ENCODE results near the gene FRMD4A. TPM values are rescaled to one million over a fixed set of nuclear protein-coding genes. Genes with fewer than 3 reads are reported as not detected.

The FRMD4A gene
- total RNA-seq, 1 experiment from 2014 or later: 0.23 TPM

- TF ChIP-seq, protein P1, sequence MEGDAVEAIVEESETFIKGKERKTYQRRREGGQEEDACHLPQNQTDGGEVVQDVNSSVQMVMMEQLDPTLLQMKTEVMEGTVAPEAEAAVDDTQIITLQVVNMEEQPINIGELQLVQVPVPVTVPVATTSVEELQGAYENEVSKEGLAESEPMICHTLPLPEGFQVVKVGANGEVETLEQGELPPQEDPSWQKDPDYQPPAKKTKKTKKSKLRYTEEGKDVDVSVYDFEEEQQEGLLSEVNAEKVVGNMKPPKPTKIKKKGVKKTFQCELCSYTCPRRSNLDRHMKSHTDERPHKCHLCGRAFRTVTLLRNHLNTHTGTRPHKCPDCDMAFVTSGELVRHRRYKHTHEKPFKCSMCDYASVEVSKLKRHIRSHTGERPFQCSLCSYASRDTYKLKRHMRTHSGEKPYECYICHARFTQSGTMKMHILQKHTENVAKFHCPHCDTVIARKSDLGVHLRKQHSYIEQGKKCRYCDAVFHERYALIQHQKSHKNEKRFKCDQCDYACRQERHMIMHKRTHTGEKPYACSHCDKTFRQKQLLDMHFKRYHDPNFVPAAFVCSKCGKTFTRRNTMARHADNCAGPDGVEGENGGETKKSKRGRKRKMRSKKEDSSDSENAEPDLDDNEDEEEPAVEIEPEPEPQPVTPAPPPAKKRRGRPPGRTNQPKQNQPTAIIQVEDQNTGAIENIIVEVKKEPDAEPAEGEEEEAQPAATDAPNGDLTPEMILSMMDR (IDR thresholded peaks at IDR 0.05; ENCODE audit: unreplicated experiment): no peak
- CTCF ChIA-PET: no interaction called here
- BruUV-seq (replicated peaks): no TSS peak
- no peaks in the 10 kb centered on the region for H3K36me3 Mint-ChIP-seq (ENCODE audit: insufficient read depth, unreplicated experiment)
- intact Hi-C loops (cut with micrococcal nuclease): no loop called here
- no peaks in the 10 kb centered on the region for H3K27me3 Mint-ChIP-seq (ENCODE audit: insufficient read depth, unreplicated experiment)
- H3K9me3 Mint-ChIP-seq (ENCODE audit: unreplicated experiment): no peaks in the 10 kb centered on the region
- DNase-seq (ENCODE audit: unreplicated experiment): no peak
- H3K4me3 Mint-ChIP-seq (ENCODE audit: unreplicated experiment): no peak overlapping the region
- H3K4me1 Mint-ChIP-seq (ENCODE audit: insufficient read depth, unreplicated experiment): peaks cover 7% of the 10 kb centered on the region
- POLR2A ChIA-PET: no interaction called here
- no peak overlapping the region for H3K27ac Mint-ChIP-seq (ENCODE audit: low read depth, unreplicated experiment)
Observed at GRCh38 chr10:13991353-13991752, 339.4 kb downstream of the FRMD4A start.

DNA sequence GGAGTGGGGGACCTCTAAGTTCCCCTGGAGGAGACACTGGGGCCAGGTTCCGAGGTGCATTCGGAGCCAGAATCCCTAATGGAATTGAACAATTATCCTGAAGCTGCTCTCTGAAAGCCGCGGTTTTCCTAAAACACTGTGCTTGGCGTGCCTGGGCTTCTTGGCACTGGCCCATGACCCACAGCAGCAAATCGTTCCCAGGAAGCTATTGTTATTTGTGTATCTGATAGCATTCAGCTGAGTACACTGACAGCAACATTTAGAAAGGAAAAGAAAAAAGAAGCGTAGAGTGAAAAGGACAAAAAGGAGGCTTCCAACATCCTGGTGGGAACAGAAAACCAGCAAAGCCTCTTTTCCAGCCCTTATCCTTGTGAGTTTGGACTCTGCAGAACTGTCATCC, 339.8 kb downstream of the FRMD4A start:
- CTCF ChIA-PET: no interaction called here
- no TSS peak for BruUV-seq (replicated peaks)
- Mint-ChIP-seq H3K4me3 (ENCODE audit: unreplicated experiment) (no peak overlapping the region), H3K9me3 (ENCODE audit: unreplicated experiment) (no peaks in the 10 kb centered on the region), H3K27me3 (ENCODE audit: insufficient read depth, unreplicated experiment) (no peaks in the 10 kb centered on the region), H3K27ac (ENCODE audit: low read depth, unreplicated experiment) (no peak overlapping the region), H3K36me3 (ENCODE audit: insufficient read depth, unreplicated experiment) (no peaks in the 10 kb centered on the region), H3K4me1 (ENCODE audit: insufficient read depth, unreplicated experiment) (peaks cover 7% of the 10 kb centered on the region)
- intact Hi-C loops (cut with micrococcal nuclease): no loop called here
- DNase-seq (ENCODE audit: unreplicated experiment): no peak
- POLR2A ChIA-PET: no interaction called here
- TF ChIP-seq, protein P1 (IDR thresholded peaks at IDR 0.05; ENCODE audit: unreplicated experiment): no peak

- H3K4me3 Mint-ChIP-seq (ENCODE audit: unreplicated experiment): no peak overlapping the region
- H3K9me3 Mint-ChIP-seq (ENCODE audit: unreplicated experiment): no peaks in the 10 kb centered on the region
- no TSS peak for BruUV-seq (replicated peaks)
- H3K36me3 Mint-ChIP-seq (ENCODE audit: insufficient read depth, unreplicated experiment): no peaks in the 10 kb centered on the region
- ChIA-PET CTCF (no interaction called here), POLR2A (interaction anchor here (1.2 kb wide), 1 partner anchor 50 kb away, joined by 3 read pairs; no protein-coding TSS in a partner anchor)
- H3K4me1 Mint-ChIP-seq (ENCODE audit: insufficient read depth, unreplicated experiment): peaks cover 7% of the 10 kb centered on the region
- no peak for DNase-seq (ENCODE audit: unreplicated experiment)
- intact Hi-C loops (cut with micrococcal nuclease): no loop called here
- no peak overlapping the region for H3K27ac Mint-ChIP-seq (ENCODE audit: low read depth, unreplicated experiment)
- TF ChIP-seq, protein P1 (IDR thresholded peaks at IDR 0.05; ENCODE audit: unreplicated experiment): no peak
- H3K27me3 Mint-ChIP-seq (ENCODE audit: insufficient read depth, unreplicated experiment): no peaks in the 10 kb centered on the region
Observed at GRCh38 chr10:13990392-13990805, 340.3 kb downstream of the FRMD4A start.

DNA sequence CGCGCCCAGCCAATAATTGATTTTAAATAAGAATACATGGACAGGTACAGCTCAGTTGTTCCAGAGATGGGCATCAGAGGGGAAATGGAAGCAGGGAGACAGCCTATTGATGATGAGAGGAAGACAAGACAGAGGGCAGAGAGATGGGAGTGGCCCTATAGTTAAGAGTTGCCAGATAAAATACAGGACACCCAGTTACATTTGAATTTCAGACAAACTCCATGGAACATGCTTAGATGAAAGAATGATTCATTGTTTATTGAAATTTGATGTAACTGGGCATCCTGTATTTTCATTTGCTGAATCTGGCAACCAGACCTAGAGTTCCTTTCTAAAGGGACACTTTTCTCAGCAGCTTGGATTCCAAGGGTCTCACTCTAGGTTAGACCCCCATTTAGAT, 341.1 kb downstream of the FRMD4A start:
- Mint-ChIP-seq H3K36me3 (ENCODE audit: insufficient read depth, unreplicated experiment) (no peaks in the 10 kb centered on the region), H3K27ac (ENCODE audit: low read depth, unreplicated experiment) (no peak overlapping the region), H3K4me1 (ENCODE audit: insufficient read depth, unreplicated experiment) (peaks cover 7% of the 10 kb centered on the region), H3K4me3 (ENCODE audit: unreplicated experiment) (no peak overlapping the region), H3K27me3 (ENCODE audit: insufficient read depth, unreplicated experiment) (no peaks in the 10 kb centered on the region), H3K9me3 (ENCODE audit: unreplicated experiment) (no peaks in the 10 kb centered on the region)
- TF ChIP-seq, protein P1 (IDR thresholded peaks at IDR 0.05; ENCODE audit: unreplicated experiment): no peak
- ChIA-PET CTCF (no interaction called here), POLR2A (interaction anchor here (1.2 kb wide), 1 partner anchor 51 kb away, joined by 3 read pairs; no protein-coding TSS in a partner anchor)
- intact Hi-C loops (cut with micrococcal nuclease): no loop called here
- BruUV-seq (replicated peaks): no TSS peak
- DNase-seq (ENCODE audit: unreplicated experiment): no peak

Measured in MCF 10A (cell line).